Osteocyte (in vitro differentiated cells): ENCODE measurements around the gene HMHB1. TPM values are rescaled to one million over a fixed set of nuclear protein-coding genes. Genes with fewer than 3 reads are reported as not detected.

Experiments used
- DNase-seq: peaks from one replicate; pipeline ENCODE4 v3.0.0; 2021; ENCODE audit warnings: mixed read lengths; ENCODE audit not compliant: unreplicated experiment; ENCODE audit errors: extremely low spot score
- H3K27ac Mint-ChIP-seq: one replicate; pipeline ENCODE4 v1.8.0; 2021; ENCODE audit warnings: mild to moderate bottlenecking, mixed read lengths; ENCODE audit not compliant: unreplicated experiment
- H3K27me3 Mint-ChIP-seq: one replicate; pipeline ENCODE4 v1.8.0; 2021; ENCODE audit warnings: mixed read lengths; ENCODE audit not compliant: unreplicated experiment
- H3K36me3 Mint-ChIP-seq: one replicate; pipeline ENCODE4 v1.8.0; 2021; ENCODE audit warnings: mixed read lengths; ENCODE audit not compliant: unreplicated experiment
- H3K4me1 Mint-ChIP-seq: one replicate; pipeline ENCODE4 v1.8.0; 2021; ENCODE audit warnings: mixed read lengths; ENCODE audit not compliant: unreplicated experiment
- H3K4me3 Mint-ChIP-seq: one replicate; pipeline ENCODE4 v1.8.0; 2021; ENCODE audit warnings: mild to moderate bottlenecking, moderate library complexity, mixed read lengths; ENCODE audit not compliant: unreplicated experiment
- H3K9me3 Mint-ChIP-seq: one replicate; pipeline ENCODE4 v1.8.0; 2021; ENCODE audit warnings: mixed read lengths; ENCODE audit not compliant: unreplicated experiment
- total RNA-seq: library from RNA; stranded (reverse); gene quantifications from 2 replicates; pipeline ENCODE4 v1.2.1, GENCODE V29; 2021
- TF ChIP-seq, protein P1 (sequence below): fragments of 200-600 bp; sonication (generic); IDR thresholded peaks from 2 replicates; pipeline ENCODE4 v1.5.0; 2021; ENCODE audit warnings: antibody characterized with exemption, mild to moderate bottlenecking, moderate library complexity

HMHB1 gene
- total RNA-seq, 1 donor from 2014 or later, result not detected

DNA sequence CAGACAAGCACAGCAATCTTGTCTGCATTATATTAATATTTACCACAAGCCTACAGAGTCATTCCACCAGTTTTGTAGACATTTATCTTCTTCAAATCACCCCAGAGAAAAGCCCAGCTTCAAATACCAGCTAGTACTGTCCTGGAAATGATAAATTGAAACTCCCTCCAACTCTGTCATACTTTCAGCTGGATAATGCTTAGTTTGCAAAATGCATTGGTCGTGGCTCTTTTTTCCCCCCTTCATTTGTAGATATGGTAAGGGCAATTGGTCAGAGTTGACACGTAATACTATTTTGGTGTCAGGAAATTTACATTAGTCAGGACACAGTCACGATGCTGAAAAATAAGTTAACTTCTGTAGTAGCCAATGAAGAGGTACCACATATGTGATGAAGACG, 21.2 kb downstream of the HMHB1 start:
- no peak for DNase-seq
- Mint-ChIP-seq H3K9me3 (no peaks in the 10 kb centered on the region), H3K36me3 (no peaks in the 10 kb centered on the region), H3K4me1 (peaks cover 19% of the 10 kb centered on the region), H3K27me3 (no peaks in the 10 kb centered on the region), H3K27ac (no peak overlapping the region), H3K4me3 (no peak overlapping the region)
- TF ChIP-seq, protein P1, sequence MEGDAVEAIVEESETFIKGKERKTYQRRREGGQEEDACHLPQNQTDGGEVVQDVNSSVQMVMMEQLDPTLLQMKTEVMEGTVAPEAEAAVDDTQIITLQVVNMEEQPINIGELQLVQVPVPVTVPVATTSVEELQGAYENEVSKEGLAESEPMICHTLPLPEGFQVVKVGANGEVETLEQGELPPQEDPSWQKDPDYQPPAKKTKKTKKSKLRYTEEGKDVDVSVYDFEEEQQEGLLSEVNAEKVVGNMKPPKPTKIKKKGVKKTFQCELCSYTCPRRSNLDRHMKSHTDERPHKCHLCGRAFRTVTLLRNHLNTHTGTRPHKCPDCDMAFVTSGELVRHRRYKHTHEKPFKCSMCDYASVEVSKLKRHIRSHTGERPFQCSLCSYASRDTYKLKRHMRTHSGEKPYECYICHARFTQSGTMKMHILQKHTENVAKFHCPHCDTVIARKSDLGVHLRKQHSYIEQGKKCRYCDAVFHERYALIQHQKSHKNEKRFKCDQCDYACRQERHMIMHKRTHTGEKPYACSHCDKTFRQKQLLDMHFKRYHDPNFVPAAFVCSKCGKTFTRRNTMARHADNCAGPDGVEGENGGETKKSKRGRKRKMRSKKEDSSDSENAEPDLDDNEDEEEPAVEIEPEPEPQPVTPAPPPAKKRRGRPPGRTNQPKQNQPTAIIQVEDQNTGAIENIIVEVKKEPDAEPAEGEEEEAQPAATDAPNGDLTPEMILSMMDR, result no peak

DNA sequence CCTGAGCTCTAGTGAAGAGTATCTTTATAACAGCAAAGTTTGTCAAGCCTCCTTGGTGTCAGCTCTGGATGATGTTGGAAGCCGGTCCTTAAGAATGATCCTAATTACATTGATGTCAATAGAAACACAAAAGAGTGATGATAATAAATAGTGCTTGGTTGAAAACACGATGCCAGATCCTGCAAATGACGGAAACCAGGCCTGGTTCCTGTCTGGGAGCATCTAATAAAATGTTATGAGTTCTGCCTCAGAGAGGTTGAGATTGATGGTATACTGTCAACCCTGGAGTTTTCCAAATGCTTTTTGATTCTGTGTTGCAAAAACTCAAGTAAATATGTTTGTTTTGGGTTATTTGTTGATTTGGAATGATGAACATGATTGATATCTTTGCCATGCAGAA, 23.3 kb downstream of the HMHB1 start:
- no peaks in the 10 kb centered on the region for H3K27me3 Mint-ChIP-seq
- peaks cover 26% of the 10 kb centered on the region for H3K4me1 Mint-ChIP-seq
- H3K4me3 Mint-ChIP-seq, result no peak overlapping the region
- no peaks in the 10 kb centered on the region for H3K9me3 Mint-ChIP-seq
- TF ChIP-seq, protein P1, result no peak
- H3K36me3 Mint-ChIP-seq, result no peaks in the 10 kb centered on the region
- no peak for DNase-seq
- no peak overlapping the region for H3K27ac Mint-ChIP-seq

DNA sequence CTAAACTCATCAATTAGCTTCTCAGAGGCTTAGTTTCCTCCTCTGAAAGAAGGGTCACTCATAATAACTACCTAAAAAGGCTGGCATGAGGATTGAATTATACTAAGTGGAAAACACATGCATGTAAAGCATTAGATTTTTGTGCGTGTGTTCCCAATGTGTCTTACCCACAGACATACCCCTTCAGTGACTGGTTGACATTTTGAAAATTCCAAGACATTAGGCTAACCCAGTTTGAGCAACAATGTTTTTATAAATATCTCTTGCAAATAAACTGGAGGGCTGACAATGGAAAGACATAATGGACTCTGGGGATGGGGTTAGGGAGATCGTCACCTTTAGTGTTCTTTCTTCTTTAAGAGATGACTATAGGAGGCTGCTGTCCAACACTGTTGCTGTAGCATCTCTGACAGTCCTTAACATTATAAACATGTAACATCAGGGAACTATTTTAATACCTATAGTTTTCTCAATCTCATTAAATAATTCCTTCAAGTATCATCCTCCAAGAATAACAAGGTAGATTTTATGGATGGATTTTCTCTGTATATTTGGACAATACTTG, 24.3 kb downstream of the HMHB1 start:
- Mint-ChIP-seq H3K4me3 (no peak overlapping the region), H3K9me3 (no peaks in the 10 kb centered on the region), H3K36me3 (no peaks in the 10 kb centered on the region), H3K27me3 (no peaks in the 10 kb centered on the region), H3K4me1 (peaks cover 26% of the 10 kb centered on the region), H3K27ac (no peak overlapping the region)
- no peak for DNase-seq
- TF ChIP-seq, protein P1, result no peak

DNA sequence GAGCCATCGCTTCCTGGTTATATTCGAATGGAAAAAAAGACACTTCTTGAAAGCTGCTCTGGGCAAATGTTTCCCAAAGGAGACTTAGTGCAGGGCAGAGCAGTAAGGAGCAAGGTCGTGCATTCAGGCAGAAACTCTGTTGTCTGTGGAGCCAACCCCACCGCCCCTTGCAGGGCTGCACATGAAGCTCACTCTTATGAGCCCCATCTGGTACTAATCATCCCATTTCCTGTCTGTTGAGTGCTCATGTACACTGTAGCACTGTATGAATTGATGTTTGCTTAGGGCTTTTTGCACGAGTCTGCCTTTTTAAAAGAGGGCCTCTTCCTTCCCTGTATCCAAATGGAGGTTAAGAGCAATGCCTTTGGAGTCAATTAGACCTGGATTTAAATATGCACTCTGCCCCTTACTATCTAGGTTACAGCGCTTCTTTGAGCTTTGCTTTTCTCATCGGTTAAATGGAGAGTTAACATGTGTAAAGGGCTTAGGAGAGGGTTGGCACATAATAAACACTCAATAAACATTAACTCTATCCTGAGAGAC, 25.4 kb downstream of the HMHB1 start:
- Mint-ChIP-seq H3K27ac (peak overlapping the region; percentile 87), H3K4me3 (no peak overlapping the region), H3K9me3 (no peaks in the 10 kb centered on the region), H3K36me3 (no peaks in the 10 kb centered on the region), H3K4me1 (peaks cover 26% of the 10 kb centered on the region), H3K27me3 (no peaks in the 10 kb centered on the region)
- DNase-seq, result peak; percentile 85
- TF ChIP-seq, protein P1, result peak; percentile 16

DNA sequence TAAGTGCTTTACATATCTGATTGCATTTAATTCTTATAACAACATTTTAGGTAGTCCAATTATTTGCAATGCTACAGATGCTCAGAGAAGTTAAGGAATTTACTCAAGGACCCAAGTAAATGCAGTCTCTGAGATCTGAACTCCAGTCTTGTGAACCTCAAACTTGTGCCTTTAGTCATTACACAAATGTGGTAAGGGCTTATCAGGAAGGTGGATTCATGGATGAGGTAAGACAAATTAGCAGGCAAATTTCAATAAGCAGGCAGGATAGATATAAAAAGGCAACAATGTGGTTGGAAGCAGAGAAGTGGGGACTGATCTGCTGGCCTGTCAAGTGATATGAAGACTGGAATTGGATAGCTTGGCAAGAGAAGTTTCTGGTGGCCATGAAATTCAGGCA, 29.5 kb downstream of the HMHB1 start:
- no peak for DNase-seq
- Mint-ChIP-seq H3K9me3 (no peaks in the 10 kb centered on the region), H3K36me3 (no peaks in the 10 kb centered on the region), H3K4me3 (no peak overlapping the region), H3K4me1 (peaks cover 23% of the 10 kb centered on the region), H3K27ac (no peak overlapping the region), H3K27me3 (no peaks in the 10 kb centered on the region)
- TF ChIP-seq, protein P1, result no peak
